HG03066 (cell line): ENCODE data around the gene CADPS.

Source experiments
- ATAC-seq: cut with Tn5 transposase; IDR thresholded peaks from one replicate; pipeline ENCODE4 v1.9.1; 2021; ENCODE audit warnings: low read depth; ENCODE audit not compliant: unreplicated experiment

Gene CADPS

GRCh38 chr3:62873761-62874710, 1.2 kb downstream of the CADPS start:
- no peak for ATAC-seq

GRCh38 chr3:62873451-62873760, 1.8 kb downstream of the CADPS start:
- no peak for ATAC-seq

- no peak for ATAC-seq
Measured at GRCh38 chr3:62872318-62872717, 2.9 kb downstream of the CADPS start.

- ATAC-seq, result no peak
Measured at GRCh38 chr3:62870321-62870720, 4.9 kb downstream of the CADPS start.

GRCh38 chr3:62863648-62864047, 11.6 kb downstream of the CADPS start:
- ATAC-seq, result no peak

DNA sequence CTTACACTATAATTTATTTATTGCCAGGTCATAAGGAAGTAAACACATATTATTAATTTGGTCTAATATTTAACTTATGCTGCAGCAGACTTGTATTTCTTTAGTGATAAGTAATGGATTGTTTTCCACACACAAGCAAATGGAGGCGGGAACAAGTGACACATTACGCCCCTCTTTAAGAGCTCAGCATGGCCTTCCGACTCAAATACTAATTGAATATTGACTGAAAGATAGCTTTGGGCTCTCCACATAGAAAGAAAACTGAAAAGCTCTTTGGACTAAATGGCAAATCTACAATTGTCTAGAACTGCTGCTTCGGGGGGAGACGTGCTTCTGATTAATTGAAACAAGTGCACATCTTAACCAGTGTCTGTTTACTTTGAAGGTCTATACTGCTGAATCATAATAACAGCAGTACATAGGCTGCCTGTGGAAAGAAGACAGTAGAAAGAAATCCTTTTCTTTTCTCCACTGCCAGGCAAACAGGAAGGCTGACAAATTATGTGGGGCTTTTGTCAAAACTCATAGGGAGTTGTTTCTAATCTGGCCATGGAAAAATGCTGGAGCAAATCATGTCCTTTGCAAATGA, 15.9 kb downstream of the CADPS start:
- ATAC-seq, result no peak

GRCh38 chr3:62845996-62846395, 29.2 kb downstream of the CADPS start:
- no peak for ATAC-seq

- ATAC-seq, result no peak
Measured at GRCh38 chr3:62843508-62843907, 31.7 kb downstream of the CADPS start.

DNA sequence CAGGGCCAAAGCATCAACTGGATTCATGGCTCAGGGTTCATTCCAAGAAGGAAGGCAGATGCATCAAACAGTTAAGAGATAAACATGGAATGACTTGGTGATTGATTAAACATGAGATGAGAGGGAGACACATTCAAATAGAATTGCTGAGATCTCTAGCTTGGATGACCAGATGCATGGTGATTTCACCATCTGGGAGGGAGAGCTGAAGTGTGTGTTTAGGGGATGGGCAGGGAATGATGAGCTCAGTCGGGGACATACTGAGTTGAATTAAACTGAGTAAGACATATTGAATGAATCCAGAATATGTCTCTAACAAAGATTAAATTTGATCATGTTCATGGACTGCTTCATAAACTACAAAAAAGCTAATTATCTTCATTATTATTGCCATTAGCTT, 35.5 kb downstream of the CADPS start:
- no peak for ATAC-seq

DNA sequence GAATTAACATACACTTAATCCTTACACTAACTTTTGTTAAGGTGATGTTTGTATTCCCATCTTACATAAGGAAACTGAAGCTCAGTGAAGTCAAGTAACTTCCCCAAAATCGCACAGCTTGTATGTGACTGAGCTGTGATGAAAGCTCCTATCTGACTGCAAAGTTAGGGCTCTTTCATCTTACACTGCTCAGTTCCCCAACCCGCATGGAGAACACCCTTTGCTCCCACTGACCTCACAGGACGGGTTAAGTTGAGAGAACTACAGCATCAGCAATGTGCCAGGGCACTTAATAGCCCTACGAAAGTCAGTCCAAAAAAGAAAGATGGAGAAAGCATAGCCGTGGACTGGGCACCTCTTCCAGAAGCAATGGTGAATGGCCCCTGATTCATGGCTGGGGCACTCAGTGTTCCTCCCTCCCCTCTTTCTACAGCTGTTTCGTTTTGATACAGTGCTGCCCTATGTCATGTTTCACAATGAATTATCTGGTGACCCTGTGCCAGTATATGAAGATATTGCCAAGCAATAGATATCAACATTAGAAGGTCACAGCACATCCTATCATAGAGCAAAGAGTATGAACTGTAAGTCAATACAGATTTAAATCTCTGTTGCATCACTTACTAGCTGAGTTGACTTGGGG, 38.0 kb downstream of the CADPS start:
- no peak for ATAC-seq

DNA sequence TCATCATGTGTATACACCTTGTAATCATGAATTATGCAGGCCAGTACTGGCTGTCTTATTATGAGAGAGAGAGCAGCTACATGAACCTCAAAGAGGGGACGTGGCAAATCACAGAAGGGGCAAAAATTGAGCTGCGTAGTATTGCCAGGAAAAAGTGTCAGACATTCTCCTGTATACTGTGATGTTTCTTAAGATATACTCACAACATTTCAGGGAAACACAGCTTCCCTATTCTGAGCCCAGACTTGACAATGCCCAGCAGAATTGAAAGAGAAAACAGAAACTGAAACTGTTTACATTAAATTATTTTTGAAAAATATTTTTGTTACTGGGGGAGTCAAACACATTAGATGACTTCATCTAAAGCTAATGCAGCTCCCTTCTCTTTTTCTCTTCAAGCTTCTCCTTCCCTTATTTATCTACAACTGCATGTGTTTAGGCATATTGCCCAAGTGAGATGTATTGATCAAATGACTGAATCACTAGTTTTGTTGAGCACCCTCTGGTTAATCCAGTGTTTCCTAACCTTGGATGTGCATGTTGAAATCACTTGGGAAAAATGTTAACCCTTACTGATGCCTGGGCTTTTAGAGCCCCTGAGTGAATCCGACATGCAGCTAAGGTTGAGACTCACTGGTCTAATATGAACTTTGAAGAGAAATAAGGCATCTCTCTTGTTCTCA, 39.5 kb downstream of the CADPS start:
- ATAC-seq, result peak; percentile 56

- no peak for ATAC-seq
Measured at GRCh38 chr3:62833538-62833937, 41.7 kb downstream of the CADPS start.

DNA sequence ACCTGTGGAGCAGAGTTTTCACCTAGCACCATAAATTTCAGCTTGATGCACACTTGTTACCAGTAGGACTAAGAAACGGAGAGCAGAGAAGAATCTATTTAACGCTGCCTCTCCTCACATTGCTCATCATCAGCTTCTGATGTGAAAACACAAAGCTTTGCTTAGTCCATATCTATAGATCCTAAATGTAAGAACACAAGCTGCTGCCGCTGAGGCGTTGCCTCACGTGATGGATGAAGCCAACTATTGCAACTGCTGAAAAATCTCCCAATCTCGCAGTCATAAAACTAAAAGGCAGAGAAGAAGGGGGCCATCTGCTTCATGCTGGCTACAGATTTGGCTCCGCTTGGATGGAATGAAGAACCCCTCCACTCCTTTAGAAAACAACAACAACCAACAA, 42.7 kb downstream of the CADPS start:
- no peak for ATAC-seq

DNA sequence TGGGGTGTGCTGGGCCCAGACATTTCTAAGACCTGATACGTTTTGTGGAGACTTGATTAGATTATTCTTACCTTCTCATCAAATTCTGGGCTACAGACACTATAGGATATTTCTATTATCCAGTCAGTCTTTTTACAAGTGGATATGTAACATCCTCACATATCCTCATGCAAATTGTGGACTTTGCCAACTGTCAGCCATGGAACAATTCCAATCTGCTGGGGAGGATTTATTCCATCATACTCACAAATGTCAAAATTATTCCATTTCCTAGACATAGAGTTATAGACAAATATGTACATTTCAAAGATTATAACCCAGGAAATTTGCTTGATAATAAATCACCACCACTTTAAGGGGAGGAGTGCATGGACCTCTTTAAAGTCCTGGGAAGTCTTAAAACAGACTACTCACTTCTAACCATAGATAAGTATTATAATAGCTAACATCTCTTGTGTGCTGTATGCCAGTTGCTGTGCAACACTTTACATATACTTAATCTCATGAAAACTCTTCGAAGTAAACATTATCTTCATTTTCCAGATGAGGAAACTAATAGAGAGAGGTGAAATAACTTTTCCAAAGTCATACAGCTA, 44.4 kb downstream of the CADPS start:
- no peak for ATAC-seq

GRCh38 chr3:62827550-62827949, 47.7 kb downstream of the CADPS start:
- ATAC-seq, result no peak

DNA sequence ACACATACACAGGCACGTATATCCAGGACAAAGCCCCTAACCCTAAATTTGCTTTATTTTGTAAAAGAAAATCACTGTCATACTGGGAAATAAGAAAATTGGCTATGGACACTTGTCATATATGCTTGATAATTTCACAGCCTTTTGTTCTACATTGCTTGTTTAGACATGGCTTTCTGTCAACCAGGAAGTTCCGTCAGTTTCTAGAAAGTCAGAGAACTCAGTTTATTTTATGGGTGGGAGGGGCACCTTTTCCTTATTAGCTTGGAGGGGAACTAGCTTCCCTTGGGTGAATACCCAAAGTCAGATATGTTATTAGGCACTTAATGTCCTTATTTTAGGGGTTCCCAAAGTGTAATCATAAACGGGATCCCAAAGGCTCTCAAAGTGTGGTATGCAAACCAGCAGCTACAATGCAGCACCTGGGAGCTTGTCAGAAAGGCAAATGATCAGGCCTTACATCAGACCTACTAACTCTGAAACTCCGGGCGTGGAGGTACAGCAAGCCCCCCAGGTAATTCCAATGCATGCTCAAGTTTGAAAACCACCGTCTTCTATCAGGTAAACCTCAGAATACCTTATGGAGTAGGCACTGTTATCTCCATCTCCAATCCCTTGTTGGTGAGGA, 50.1 kb downstream of the CADPS start:
- no peak for ATAC-seq

GRCh38 chr3:62823461-62824050, 51.7 kb downstream of the CADPS start:
- no peak for ATAC-seq

DNA sequence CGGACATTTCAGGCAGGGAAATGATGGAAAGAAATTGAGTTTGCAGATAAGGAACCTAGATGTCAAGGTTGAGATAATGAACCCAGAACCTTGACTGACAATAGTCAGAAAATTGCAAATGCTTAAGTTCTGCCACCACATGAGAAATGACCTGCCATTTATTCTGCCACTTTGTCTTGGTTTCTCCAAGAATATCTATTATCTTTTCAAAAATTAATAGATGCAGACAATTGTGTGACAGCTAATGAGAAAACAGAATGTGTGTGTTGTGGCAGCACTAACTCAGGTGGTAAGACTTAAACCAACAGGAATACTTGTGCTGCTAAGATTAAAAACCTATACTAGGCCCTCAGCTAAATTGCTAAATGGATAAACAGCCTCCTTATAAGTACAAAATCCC, 52.3 kb downstream of the CADPS start:
- ATAC-seq, result no peak

GRCh38 chr3:62818347-62818746, 56.9 kb downstream of the CADPS start:
- peak; percentile 86 for ATAC-seq

- no peak for ATAC-seq
Measured at GRCh38 chr3:62817678-62818077, 57.5 kb downstream of the CADPS start.
